ENCODE data around the gene CAMK1G.

The CAMK1G gene

DNA sequence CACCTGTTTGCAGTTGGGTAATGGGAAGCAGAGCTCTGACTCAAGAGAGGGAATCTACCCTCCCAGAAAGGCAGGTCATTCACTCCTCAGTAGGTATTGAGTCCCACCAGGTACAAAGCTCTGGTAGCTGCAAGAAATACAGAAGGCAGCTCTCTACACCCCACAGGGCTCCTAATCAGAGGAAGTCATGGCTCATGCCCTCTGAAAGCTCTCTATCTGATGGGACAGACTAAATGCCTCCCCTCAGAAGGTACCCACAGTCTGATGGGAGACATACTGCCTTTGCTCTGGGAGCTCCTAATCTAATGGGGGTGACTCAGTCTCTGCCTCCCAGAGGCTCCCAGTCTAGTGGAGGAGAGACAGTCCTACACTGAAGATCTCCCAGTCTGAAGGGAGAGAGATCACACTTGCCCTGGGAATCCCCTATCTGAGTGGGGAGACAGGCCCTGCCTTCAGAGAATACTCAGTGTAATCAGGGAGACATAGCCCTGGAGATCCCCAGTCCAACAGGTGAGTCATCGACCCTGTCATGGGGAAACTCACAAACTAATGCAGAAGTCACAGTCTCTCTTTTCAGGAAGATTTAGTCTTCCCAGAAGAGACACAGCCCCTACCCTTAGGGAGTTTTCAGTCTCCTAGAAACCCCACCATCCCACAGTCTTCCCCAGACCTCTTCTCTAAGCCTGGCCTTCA, 23.7 kb downstream of the CAMK1G start:
- Histone ChIP-seq H3K4me3 (ENCODE audit: low read length) (no peak overlapping the region), H3K36me3 (ENCODE audit: insufficient read depth, low read depth, low read length) (no peaks in the 10 kb centered on the region), H3K27me3 (ENCODE audit: insufficient read depth, low read length) (no peaks in the 10 kb centered on the region), H3K9ac (ENCODE audit: low read depth, low read length) (no peak overlapping the region), H3K27ac (ENCODE audit: low read length) (no peak overlapping the region), H3K4me1 (ENCODE audit: insufficient read depth, low read length) (no peaks in the 10 kb centered on the region), H3K9me3 (ENCODE audit: insufficient read depth, low read depth, low read length) (no peaks in the 10 kb centered on the region)

DNA sequence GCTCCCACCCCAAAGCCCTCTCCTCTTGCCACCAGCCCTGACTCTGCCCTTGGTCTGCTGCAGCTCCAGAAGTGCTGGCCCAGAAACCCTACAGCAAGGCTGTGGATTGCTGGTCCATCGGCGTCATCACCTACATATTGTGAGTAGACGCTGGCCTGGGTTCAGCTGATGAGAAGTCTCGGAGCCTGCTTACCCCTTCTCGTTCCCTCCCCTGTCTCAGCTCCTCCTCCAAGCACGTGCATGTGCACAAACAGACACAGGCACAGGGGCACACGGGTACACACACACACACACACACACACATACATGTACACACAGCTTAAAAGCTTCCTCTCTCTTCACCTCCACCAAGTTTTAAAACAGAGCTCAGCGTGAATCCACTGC, 24.3 kb downstream of the CAMK1G start:
- no peak overlapping the region for H3K27ac ChIP-seq (ENCODE audit: low read length)
- H3K27me3 ChIP-seq (ENCODE audit: insufficient read depth, low read length), result no peaks in the 10 kb centered on the region
- no peaks in the 10 kb centered on the region for H3K4me1 ChIP-seq (ENCODE audit: insufficient read depth, low read length)
- H3K4me3 ChIP-seq (ENCODE audit: low read length), result no peak overlapping the region
- no peak overlapping the region for H3K9ac ChIP-seq (ENCODE audit: low read depth, low read length)
- no peaks in the 10 kb centered on the region for H3K9me3 ChIP-seq (ENCODE audit: insufficient read depth, low read depth, low read length)
- H3K36me3 ChIP-seq (ENCODE audit: insufficient read depth, low read depth, low read length), result no peaks in the 10 kb centered on the region

DNA sequence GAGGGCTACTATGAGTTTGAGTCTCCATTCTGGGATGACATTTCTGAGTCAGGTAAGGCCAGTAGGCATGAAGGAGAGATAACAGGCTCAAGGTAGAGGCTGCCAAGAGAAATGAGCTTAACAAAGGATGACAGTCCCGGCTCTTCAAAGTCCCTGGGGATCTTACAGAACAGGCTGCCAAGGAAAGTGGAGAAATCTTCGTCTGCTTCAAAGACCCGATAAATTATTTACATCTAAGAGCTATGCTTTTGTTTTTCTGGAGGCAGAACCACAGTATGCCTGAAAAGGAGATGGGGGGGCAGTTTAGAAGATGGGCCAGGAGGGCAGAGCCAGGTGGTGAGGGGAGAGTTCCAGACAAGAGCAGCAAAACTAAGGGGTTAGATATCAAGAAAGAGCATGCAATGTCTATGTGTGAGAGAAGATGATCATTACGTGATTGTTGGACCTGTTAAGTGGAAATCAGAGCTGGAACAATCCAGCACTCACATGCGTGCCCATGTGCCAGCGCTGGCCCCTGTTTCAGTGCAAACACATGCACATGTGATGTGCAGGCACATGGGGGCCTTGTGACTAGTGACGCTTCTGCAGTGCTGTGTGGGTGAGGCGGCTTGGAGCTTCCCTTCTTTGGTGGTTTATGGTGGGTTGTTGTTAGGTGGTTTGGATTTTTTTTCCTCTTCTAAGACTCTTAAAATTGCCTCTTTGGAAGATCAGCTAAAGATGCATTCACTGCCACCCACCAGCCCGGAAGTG, 25.7 kb downstream of the CAMK1G start:
- no peaks in the 10 kb centered on the region for H3K36me3 ChIP-seq (ENCODE audit: insufficient read depth, low read depth, low read length)
- no peaks in the 10 kb centered on the region for H3K9me3 ChIP-seq (ENCODE audit: insufficient read depth, low read depth, low read length)
- no peaks in the 10 kb centered on the region for H3K4me1 ChIP-seq (ENCODE audit: insufficient read depth, low read length)
- no peak overlapping the region for H3K27ac ChIP-seq (ENCODE audit: low read length)
- no peak overlapping the region for H3K4me3 ChIP-seq (ENCODE audit: low read length)
- no peaks in the 10 kb centered on the region for H3K27me3 ChIP-seq (ENCODE audit: insufficient read depth, low read length)
- H3K9ac ChIP-seq (ENCODE audit: low read depth, low read length), result no peak overlapping the region

DNA sequence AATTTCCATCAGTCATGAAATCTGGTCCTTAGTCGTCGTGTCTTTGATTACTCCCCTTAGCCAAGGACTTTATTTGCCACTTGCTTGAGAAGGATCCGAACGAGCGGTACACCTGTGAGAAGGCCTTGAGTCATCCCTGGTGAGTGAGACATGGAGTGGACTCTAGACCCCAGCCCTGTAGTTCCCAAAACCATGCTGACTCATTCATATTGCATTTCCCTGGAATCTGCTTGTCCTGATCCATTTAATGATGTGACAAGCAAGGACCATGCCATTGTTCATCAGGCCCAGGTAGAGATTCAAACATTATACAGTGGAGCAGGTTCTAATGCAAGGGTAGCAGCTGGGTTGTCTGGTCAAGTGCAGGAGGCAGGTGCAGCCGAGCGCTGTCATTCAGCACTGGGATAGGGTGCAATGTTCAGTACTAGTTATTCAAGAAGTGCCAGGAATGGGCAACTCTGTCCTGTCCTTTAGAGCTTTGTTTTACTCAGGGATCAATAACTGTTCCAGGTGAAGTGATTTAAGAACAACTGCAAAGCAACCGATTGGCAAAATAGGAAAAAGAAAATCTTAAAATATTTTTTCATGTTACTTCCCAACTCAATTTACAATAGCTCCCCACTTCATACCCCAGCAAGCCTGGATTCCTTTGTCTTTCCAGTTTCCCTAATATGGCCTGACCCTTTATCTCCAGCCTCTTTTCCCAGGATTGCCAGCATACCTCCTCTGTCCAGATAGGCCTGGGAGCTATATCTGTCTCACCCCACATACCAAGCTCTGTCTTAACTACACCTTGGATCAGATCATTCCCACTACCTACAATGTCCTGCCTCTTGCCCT, 26.5 kb downstream of the CAMK1G start:
- Histone ChIP-seq H3K27me3 (ENCODE audit: insufficient read depth, low read length) (no peaks in the 10 kb centered on the region), H3K4me3 (ENCODE audit: low read length) (no peak overlapping the region), H3K36me3 (ENCODE audit: insufficient read depth, low read depth, low read length) (no peaks in the 10 kb centered on the region), H3K9ac (ENCODE audit: low read depth, low read length) (no peak overlapping the region), H3K4me1 (ENCODE audit: insufficient read depth, low read length) (no peaks in the 10 kb centered on the region), H3K27ac (ENCODE audit: low read length) (no peak overlapping the region), H3K9me3 (ENCODE audit: insufficient read depth, low read depth, low read length) (no peaks in the 10 kb centered on the region)

DNA sequence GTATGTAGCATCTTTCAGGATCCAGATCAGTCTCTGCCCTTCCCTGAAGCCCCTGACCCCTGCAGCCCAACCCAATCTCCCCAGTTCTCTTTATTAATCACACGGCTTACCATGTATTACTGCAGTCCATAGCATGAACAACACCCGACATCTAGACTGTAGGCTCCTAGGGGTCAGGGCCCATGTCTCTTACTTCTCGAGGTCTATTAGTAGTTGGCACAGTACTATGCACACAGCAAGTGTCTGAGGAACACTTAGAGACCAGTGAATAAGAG, 27.1 kb downstream of the CAMK1G start:
- H3K27me3 ChIP-seq (ENCODE audit: insufficient read depth, low read length), result no peaks in the 10 kb centered on the region
- no peak overlapping the region for H3K9ac ChIP-seq (ENCODE audit: low read depth, low read length)
- H3K9me3 ChIP-seq (ENCODE audit: insufficient read depth, low read depth, low read length), result no peaks in the 10 kb centered on the region
- no peaks in the 10 kb centered on the region for H3K4me1 ChIP-seq (ENCODE audit: insufficient read depth, low read length)
- H3K27ac ChIP-seq (ENCODE audit: low read length), result no peak overlapping the region
- H3K36me3 ChIP-seq (ENCODE audit: insufficient read depth, low read depth, low read length), result no peaks in the 10 kb centered on the region
- no peak overlapping the region for H3K4me3 ChIP-seq (ENCODE audit: low read length)

- H3K4me3 ChIP-seq (ENCODE audit: low read length), result no peak overlapping the region
- H3K36me3 ChIP-seq (ENCODE audit: insufficient read depth, low read depth, low read length), result no peaks in the 10 kb centered on the region
- H3K27ac ChIP-seq (ENCODE audit: low read length), result no peak overlapping the region
- H3K9me3 ChIP-seq (ENCODE audit: insufficient read depth, low read depth, low read length), result no peaks in the 10 kb centered on the region
- no peaks in the 10 kb centered on the region for H3K4me1 ChIP-seq (ENCODE audit: insufficient read depth, low read length)
- H3K27me3 ChIP-seq (ENCODE audit: insufficient read depth, low read length), result no peaks in the 10 kb centered on the region
- no peak overlapping the region for H3K9ac ChIP-seq (ENCODE audit: low read depth, low read length)
Observed at GRCh38 chr1:209611771-209612570, 28.5 kb downstream of the CAMK1G start.

- Histone ChIP-seq H3K9me3 (ENCODE audit: insufficient read depth, low read depth, low read length) (no peaks in the 10 kb centered on the region), H3K9ac (ENCODE audit: low read depth, low read length) (no peak overlapping the region), H3K36me3 (ENCODE audit: insufficient read depth, low read depth, low read length) (no peaks in the 10 kb centered on the region), H3K27me3 (ENCODE audit: insufficient read depth, low read length) (no peaks in the 10 kb centered on the region), H3K4me1 (ENCODE audit: insufficient read depth, low read length) (no peaks in the 10 kb centered on the region), H3K27ac (ENCODE audit: low read length) (no peak overlapping the region), H3K4me3 (ENCODE audit: low read length) (no peak overlapping the region)
Observed at GRCh38 chr1:209612646-209613399, 29.3 kb downstream of the CAMK1G start.

- H3K9ac ChIP-seq (ENCODE audit: low read depth, low read length), result no peak overlapping the region
- no peaks in the 10 kb centered on the region for H3K4me1 ChIP-seq (ENCODE audit: insufficient read depth, low read length)
- H3K36me3 ChIP-seq (ENCODE audit: insufficient read depth, low read depth, low read length), result no peaks in the 10 kb centered on the region
- H3K9me3 ChIP-seq (ENCODE audit: insufficient read depth, low read depth, low read length), result no peaks in the 10 kb centered on the region
- no peak overlapping the region for H3K27ac ChIP-seq (ENCODE audit: low read length)
- no peak overlapping the region for H3K4me3 ChIP-seq (ENCODE audit: low read length)
- no peaks in the 10 kb centered on the region for H3K27me3 ChIP-seq (ENCODE audit: insufficient read depth, low read length)
Observed at GRCh38 chr1:209613400-209614150, 30.1 kb downstream of the CAMK1G start.

GRCh38 chr1:209614151-209614420, 30.6 kb downstream of the CAMK1G start:
- Histone ChIP-seq H3K9me3 (ENCODE audit: insufficient read depth, low read depth, low read length) (no peaks in the 10 kb centered on the region), H3K36me3 (ENCODE audit: insufficient read depth, low read depth, low read length) (no peaks in the 10 kb centered on the region), H3K4me3 (ENCODE audit: low read length) (no peak overlapping the region), H3K4me1 (ENCODE audit: insufficient read depth, low read length) (no peaks in the 10 kb centered on the region), H3K27ac (ENCODE audit: low read length) (no peak overlapping the region), H3K9ac (ENCODE audit: low read depth, low read length) (no peak overlapping the region), H3K27me3 (ENCODE audit: insufficient read depth, low read length) (no peaks in the 10 kb centered on the region)

DNA sequence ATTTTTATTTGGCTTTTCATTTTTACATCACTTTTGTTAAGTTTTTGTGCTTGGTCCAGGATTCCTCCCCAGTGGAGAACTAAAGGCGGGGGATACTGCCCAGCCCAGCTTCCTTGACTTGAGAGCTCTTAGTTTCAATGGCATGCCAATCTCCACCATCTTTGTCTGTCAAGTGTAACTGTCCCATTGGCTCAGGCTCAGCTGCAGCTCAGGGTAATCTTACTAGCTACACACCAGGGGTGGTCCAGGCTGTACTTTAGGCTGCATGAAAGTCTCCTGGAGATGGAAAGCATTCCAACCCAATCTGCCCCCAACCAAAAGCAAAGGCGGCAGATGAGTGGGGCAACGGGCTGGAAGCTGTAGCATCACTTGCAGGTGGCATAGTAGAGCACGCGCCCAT, 31.4 kb downstream of the CAMK1G start:
- H3K36me3 ChIP-seq (ENCODE audit: insufficient read depth, low read depth, low read length), result no peaks in the 10 kb centered on the region
- H3K4me3 ChIP-seq (ENCODE audit: low read length), result no peak overlapping the region
- no peak overlapping the region for H3K9ac ChIP-seq (ENCODE audit: low read depth, low read length)
- no peaks in the 10 kb centered on the region for H3K4me1 ChIP-seq (ENCODE audit: insufficient read depth, low read length)
- H3K9me3 ChIP-seq (ENCODE audit: insufficient read depth, low read depth, low read length), result no peaks in the 10 kb centered on the region
- no peaks in the 10 kb centered on the region for H3K27me3 ChIP-seq (ENCODE audit: insufficient read depth, low read length)
- H3K27ac ChIP-seq (ENCODE audit: low read length), result no peak overlapping the region
